Activated CD4-positive, alpha-beta T cell treated with anti-CD3 and anti-CD28 coated beads, Interleukin-2, amount 50 U/mL, for 4 hours (primary cell): ENCODE measurements around the gene C1orf159.

Source experiments
- DNase-seq, 2 experiments: peaks; one replicate each; pipeline ENCODE4 v3.0.0-alpha.2; 2020

C1orf159 gene

GRCh38 chr1:1033009-1033587 is 82.8 kb downstream of the C1orf159 start:
- DNase-seq = peak; percentile 84 to 90

GRCh38 chr1:1032424-1032823 is 83.5 kb downstream of the C1orf159 start:
- no peak for DNase-seq
